WERI-Rb-1 (cell line): ENCODE data around the gene CFB.

Source experiments
- DNase-seq: peaks from one replicate; pipeline ENCODE4 v3.0.0-alpha.2; 2020
- H3K27ac ChIP-seq: fragments of 250-450 bp; sonication (Bioruptor Pico); 2 replicates; pipeline ENCODE4 v1.5.1; 2020; ENCODE audit warnings: mild to moderate bottlenecking, moderate library complexity
- H3K27me3 ChIP-seq: fragments of 250-450 bp; sonication (Bioruptor Pico); 2 replicates; pipeline ENCODE4 v1.5.1; 2021; ENCODE audit warnings: mild to moderate bottlenecking, low read depth, moderate library complexity; ENCODE audit not compliant: insufficient read depth, severe bottlenecking
- H3K36me3 ChIP-seq: fragments of 250-450 bp; sonication (Bioruptor Pico); 2 replicates; pipeline ENCODE4 v1.5.1; 2020; ENCODE audit warnings: mild to moderate bottlenecking, moderate library complexity
- H3K4me3 ChIP-seq: 2 replicates; pipeline ENCODE4 v1.5.1; 2011; ENCODE audit warnings: low read depth, mild to moderate bottlenecking, control low read depth, low read length
- H3K9me3 ChIP-seq: fragments of 250-450 bp; sonication (Bioruptor Pico); 2 replicates; pipeline ENCODE4 v1.5.1; 2021; ENCODE audit warnings: mild to moderate bottlenecking, moderate library complexity; ENCODE audit not compliant: severe bottlenecking
- CTCF ChIP-seq: IDR thresholded peaks from 2 replicates; pipeline ENCODE4 v1.5.1; 2011; ENCODE audit warnings: low read depth, mild to moderate bottlenecking, control low read depth, inconsistent platforms, low read length

CFB gene

GRCh38 chr6:31948753-31949413 is 3.0 kb downstream of the CFB start:
- no peak overlapping the region for H3K27ac ChIP-seq
- H3K27me3 ChIP-seq, result no peaks in the 10 kb centered on the region
- DNase-seq, result no peak
- H3K4me3 ChIP-seq, result no peak overlapping the region
- peaks cover 32% of the 10 kb centered on the region for H3K36me3 ChIP-seq
- H3K9me3 ChIP-seq, result no peaks in the 10 kb centered on the region
- TF ChIP-seq CTCF, result no peak

DNA sequence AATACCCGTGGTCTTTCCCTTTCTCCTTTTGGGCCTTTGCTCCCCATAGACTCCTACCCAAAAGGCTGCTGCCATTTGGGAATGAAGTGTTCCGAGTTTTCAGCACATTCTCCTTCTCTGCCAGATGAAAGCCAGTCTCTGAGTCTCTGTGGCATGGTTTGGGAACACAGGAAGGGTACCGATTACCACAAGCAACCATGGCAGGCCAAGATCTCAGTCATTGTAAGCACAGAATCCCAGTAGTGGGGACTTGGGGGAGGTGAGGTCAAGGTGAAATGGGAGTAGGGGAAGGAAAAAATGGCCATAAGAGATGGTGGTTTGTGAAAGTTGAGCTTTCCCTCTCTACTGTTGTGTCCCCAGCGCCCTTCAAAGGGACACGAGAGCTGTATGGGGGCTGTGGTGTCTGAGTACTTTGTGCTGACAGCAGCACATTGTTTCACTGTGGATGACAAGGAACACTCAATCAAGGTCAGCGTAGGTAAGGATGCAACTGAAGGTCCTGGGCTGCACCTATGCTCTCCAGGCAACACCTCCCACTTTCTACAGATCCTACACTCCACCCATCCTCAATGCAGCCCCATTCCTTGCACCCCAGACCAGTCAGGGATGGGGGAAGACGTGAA is 4.1 kb downstream of the CFB start:
- Histone ChIP-seq H3K27me3 (no peaks in the 10 kb centered on the region), H3K36me3 (peaks cover 44% of the 10 kb centered on the region), H3K4me3 (no peak overlapping the region), H3K27ac (no peak overlapping the region), H3K9me3 (no peaks in the 10 kb centered on the region)
- no peak for TF ChIP-seq CTCF
- no peak for DNase-seq

GRCh38 chr6:31952140-31952805 is 6.4 kb downstream of the CFB start:
- no peaks in the 10 kb centered on the region for H3K9me3 ChIP-seq
- TF ChIP-seq CTCF, result peak; percentile 98
- H3K27ac ChIP-seq, result no peak overlapping the region
- H3K36me3 ChIP-seq, result peaks cover 66% of the 10 kb centered on the region
- no peak overlapping the region for H3K4me3 ChIP-seq
- H3K27me3 ChIP-seq, result no peaks in the 10 kb centered on the region
- peak; percentile 83 for DNase-seq

GRCh38 chr6:31952890-31953289 is 7.0 kb downstream of the CFB start:
- H3K27ac ChIP-seq, result no peak overlapping the region
- H3K9me3 ChIP-seq, result no peaks in the 10 kb centered on the region
- H3K27me3 ChIP-seq, result no peaks in the 10 kb centered on the region
- H3K36me3 ChIP-seq, result peaks cover 69% of the 10 kb centered on the region
- H3K4me3 ChIP-seq, result no peak overlapping the region
- TF ChIP-seq CTCF, result no peak
- no peak for DNase-seq

DNA sequence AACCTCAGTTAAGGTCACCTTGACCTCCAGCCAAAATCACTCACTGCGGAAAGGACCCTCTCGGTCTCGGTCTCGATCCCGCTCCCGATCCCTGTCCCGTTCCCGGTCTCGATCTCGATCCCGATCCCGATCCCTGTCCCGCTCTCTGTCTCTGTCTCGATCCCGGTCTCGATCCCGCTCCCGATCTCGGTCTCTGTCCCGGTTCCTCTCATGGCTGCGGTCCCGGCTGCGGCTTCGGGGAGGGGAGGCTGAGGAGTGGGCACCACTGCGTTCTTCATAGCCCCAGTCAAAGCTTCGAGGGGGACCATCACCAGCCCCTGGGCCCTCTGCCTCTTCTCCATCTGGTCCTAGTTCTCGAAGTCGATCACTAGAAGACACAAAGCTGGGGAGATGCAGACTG is 8.6 kb downstream of the CFB start:
- Histone ChIP-seq H3K36me3 (peaks cover 69% of the 10 kb centered on the region), H3K4me3 (no peak overlapping the region), H3K9me3 (no peaks in the 10 kb centered on the region), H3K27me3 (no peaks in the 10 kb centered on the region), H3K27ac (no peak overlapping the region)
- TF ChIP-seq CTCF, result no peak
- no peak for DNase-seq
